HepG2 (cell line): Measurements from ENCODE around the gene UCN. TPM values are rescaled to one million over a fixed set of nuclear protein-coding genes. Genes with fewer than 3 reads are reported as not detected.

Source experiments
- CBFB ChIP-seq: sonication (generic); formaldehyde crosslinking; IDR thresholded peaks from 2 replicates; pipeline ENCODE4 v1.4.0; 2020; ENCODE audit warnings: missing genetic modification reagents
- CEBPG ChIP-seq: IDR thresholded peaks from 2 replicates; pipeline ENCODE4 v1.6.1; 2016
- ISX ChIP-seq: sonication (generic); formaldehyde crosslinking; conservative IDR thresholded peaks from 2 replicates; pipeline ENCODE4 v1.5.0; 2020; ENCODE audit warnings: missing genetic modification reagents
- KLF9 ChIP-seq: IDR thresholded peaks from 2 replicates; pipeline ENCODE4 v1.6.1; 2016; ENCODE audit warnings: low read depth
- REPIN1 ChIP-seq: sonication (generic); formaldehyde crosslinking; IDR thresholded peaks from 2 replicates; pipeline ENCODE4 v1.8.0; 2022; ENCODE audit warnings: missing genetic modification reagents, low read depth, mild to moderate bottlenecking, borderline replicate concordance
- ZNF589 ChIP-seq: sonication (generic); formaldehyde crosslinking; conservative IDR thresholded peaks from 2 replicates; pipeline ENCODE4 v1.8.0; 2022; ENCODE audit warnings: mild to moderate bottlenecking, moderate library complexity, missing genetic modification reagents
- ZNF737 ChIP-seq: sonication (generic); formaldehyde crosslinking; IDR thresholded peaks from 2 replicates; pipeline ENCODE4 v1.5.0; 2020; ENCODE audit warnings: missing genetic modification reagents, mild to moderate bottlenecking, borderline replicate concordance
- ZSCAN22 ChIP-seq: sonication (generic); formaldehyde crosslinking; IDR thresholded peaks from 2 replicates; pipeline ENCODE4 v1.4.0; 2020; ENCODE audit warnings: mild to moderate bottlenecking, missing genetic modification reagents
- polyA plus RNA-seq, 8 experiments: library from polyadenylated mRNA; depleted of rRNA in 3 of 8; stranded (reverse) in 7 of 8; unstranded in 1 of 8; fragments of >200 nt; fragmentation: Illumina TruSeq in 4 of 8; extraction: Trizol in 4 of 8; gene quantifications; 2 replicates each; pipeline versions ENCODE4 v1.2.1 to v1.2.3, GENCODE V29; 2011 to 2016; ENCODE audit warnings: low read depth in 4 of 8, missing spikeins in 1 of 8, mixed read lengths in 1 of 8; ENCODE audit not compliant: insufficient read depth in 1 of 8
- total RNA-seq, 5 experiments: library from RNA; depleted of rRNA; stranded (reverse); fragments of >200 nt; fragmentation: Illumina TruSeq; extraction: Trizol; gene quantifications; 2 replicates each; pipeline ENCODE4 v1.2.3, GENCODE V29; 2016; ENCODE audit warnings: low read depth in 1 of 5
- TF ChIP-seq, protein P1 (sequence below): sonication (generic); formaldehyde crosslinking; IDR thresholded peaks from 2 replicates; pipeline ENCODE4 v1.4.0; 2020; ENCODE audit warnings: mild to moderate bottlenecking, missing genetic modification reagents
- TF ChIP-seq, protein P2 (sequence below): sonication (generic); formaldehyde crosslinking; IDR thresholded peaks from 2 replicates; pipeline ENCODE4 v1.9.0; 2021; ENCODE audit warnings: missing genetic modification reagents, borderline replicate concordance
- TF ChIP-seq, protein P3 (sequence below): sonication (generic); formaldehyde crosslinking; IDR thresholded peaks from 2 replicates; pipeline ENCODE4 v1.8.0; 2022; ENCODE audit warnings: mild to moderate bottlenecking, missing genetic modification reagents; ENCODE audit not compliant: insufficient replicate concordance

UCN gene
- total and polyA plus RNA-seq, 2 of the 13 experiments (the other 11 are each of a cell fraction or from before 2014, with no cell fraction given): 1.2 to 2.3 TPM

DNA sequence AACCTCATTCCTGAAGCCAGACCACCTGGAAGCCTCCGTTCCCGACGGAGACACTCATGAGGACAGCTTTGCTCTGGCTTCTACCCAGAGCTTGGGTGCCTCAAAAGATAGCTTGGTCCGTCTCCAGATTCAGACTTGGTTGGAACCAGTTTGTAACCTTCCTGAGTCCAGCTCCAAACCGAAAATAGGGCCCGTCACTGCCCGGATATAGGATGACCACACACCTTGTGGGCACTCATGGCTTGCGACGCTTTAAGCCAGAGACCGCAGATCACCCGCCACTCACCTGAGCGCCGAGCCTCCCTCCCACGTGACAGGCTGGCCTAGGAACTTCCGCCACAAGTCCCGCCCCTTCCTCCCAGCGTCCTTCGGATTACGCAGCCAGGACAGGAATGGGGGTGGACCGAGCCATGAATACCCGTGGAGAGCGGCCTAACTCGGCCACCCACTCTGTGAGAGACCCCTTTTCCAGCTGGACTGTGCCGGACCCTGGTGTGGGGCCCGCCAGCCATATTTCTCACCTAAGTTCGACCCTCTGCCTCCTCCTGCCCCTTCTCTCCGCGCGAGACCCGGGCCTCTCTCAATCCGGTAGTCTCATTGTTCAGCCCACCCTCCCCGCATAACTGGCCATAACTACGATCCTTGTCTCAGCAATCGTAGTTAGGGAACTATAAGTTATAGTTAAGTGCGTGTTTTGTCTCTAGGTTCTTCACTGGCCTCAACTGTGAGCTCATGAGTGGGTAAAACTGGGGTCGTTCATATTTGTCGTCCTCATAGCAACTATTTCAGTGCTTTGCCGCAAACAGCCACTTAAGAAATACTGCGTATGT is 14.7 kb upstream of the UCN start, which contains the start of gene MPV17 (continued):
- TF ChIP-seq, protein P1, sequence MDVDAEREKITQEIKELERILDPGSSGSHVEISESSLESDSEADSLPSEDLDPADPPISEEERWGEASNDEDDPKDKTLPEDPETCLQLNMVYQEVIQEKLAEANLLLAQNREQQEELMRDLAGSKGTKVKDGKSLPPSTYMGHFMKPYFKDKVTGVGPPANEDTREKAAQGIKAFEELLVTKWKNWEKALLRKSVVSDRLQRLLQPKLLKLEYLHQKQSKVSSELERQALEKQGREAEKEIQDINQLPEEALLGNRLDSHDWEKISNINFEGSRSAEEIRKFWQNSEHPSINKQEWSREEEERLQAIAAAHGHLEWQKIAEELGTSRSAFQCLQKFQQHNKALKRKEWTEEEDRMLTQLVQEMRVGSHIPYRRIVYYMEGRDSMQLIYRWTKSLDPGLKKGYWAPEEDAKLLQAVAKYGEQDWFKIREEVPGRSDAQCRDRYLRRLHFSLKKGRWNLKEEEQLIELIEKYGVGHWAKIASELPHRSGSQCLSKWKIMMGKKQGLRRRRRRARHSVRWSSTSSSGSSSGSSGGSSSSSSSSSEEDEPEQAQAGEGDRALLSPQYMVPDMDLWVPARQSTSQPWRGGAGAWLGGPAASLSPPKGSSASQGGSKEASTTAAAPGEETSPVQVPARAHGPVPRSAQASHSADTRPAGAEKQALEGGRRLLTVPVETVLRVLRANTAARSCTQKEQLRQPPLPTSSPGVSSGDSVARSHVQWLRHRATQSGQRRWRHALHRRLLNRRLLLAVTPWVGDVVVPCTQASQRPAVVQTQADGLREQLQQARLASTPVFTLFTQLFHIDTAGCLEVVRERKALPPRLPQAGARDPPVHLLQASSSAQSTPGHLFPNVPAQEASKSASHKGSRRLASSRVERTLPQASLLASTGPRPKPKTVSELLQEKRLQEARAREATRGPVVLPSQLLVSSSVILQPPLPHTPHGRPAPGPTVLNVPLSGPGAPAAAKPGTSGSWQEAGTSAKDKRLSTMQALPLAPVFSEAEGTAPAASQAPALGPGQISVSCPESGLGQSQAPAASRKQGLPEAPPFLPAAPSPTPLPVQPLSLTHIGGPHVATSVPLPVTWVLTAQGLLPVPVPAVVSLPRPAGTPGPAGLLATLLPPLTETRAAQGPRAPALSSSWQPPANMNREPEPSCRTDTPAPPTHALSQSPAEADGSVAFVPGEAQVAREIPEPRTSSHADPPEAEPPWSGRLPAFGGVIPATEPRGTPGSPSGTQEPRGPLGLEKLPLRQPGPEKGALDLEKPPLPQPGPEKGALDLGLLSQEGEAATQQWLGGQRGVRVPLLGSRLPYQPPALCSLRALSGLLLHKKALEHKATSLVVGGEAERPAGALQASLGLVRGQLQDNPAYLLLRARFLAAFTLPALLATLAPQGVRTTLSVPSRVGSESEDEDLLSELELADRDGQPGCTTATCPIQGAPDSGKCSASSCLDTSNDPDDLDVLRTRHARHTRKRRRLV (CRISPR knock-in tag): peak; percentile 95
- TF ChIP-seq, protein P2, sequence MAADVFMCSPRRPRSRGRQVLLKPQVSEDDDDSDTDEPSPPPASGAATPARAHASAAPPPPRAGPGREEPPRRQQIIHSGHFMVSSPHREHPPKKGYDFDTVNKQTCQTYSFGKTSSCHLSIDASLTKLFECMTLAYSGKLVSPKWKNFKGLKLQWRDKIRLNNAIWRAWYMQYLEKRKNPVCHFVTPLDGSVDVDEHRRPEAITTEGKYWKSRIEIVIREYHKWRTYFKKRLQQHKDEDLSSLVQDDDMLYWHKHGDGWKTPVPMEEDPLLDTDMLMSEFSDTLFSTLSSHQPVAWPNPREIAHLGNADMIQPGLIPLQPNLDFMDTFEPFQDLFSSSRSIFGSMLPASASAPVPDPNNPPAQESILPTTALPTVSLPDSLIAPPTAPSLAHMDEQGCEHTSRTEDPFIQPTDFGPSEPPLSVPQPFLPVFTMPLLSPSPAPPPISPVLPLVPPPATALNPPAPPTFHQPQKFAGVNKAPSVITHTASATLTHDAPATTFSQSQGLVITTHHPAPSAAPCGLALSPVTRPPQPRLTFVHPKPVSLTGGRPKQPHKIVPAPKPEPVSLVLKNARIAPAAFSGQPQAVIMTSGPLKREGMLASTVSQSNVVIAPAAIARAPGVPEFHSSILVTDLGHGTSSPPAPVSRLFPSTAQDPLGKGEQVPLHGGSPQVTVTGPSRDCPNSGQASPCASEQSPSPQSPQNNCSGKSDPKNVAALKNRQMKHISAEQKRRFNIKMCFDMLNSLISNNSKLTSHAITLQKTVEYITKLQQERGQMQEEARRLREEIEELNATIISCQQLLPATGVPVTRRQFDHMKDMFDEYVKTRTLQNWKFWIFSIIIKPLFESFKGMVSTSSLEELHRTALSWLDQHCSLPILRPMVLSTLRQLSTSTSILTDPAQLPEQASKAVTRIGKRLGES (CRISPR knock-in tag): no peak; the same call in 1 of the 2 replicates
- TF ChIP-seq CBFB (CRISPR knock-in tag) (peak; percentile 88), CEBPG (CRISPR knock-in tag) (peak; percentile 84), ISX (CRISPR knock-in tag) (peak; percentile 78; the same call in 1 of the 2 replicates), REPIN1 (CRISPR knock-in tag) (peak; percentile 86), ZNF589 (CRISPR knock-in tag) (no peak), KLF9 (CRISPR knock-in tag) (no peak), ZSCAN22 (no peak), ZNF737 (CRISPR knock-in tag) (no peak)
- TF ChIP-seq, protein P3, sequence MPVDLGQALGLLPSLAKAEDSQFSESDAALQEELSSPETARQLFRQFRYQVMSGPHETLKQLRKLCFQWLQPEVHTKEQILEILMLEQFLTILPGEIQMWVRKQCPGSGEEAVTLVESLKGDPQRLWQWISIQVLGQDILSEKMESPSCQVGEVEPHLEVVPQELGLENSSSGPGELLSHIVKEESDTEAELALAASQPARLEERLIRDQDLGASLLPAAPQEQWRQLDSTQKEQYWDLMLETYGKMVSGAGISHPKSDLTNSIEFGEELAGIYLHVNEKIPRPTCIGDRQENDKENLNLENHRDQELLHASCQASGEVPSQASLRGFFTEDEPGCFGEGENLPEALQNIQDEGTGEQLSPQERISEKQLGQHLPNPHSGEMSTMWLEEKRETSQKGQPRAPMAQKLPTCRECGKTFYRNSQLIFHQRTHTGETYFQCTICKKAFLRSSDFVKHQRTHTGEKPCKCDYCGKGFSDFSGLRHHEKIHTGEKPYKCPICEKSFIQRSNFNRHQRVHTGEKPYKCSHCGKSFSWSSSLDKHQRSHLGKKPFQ (CRISPR knock-in tag): peak; percentile 65
